Astrocyte (in vitro differentiated cells and primary cell): Measurements from ENCODE around the gene NSMCE3. TPM values are rescaled to one million over a fixed set of nuclear protein-coding genes. Genes with fewer than 3 reads are reported as not detected.

Source experiments
- DNase-seq: peaks from one replicate; pipeline ENCODE4 v3.0.0-alpha.2; 2010; ENCODE audit warnings: low read depth
- FAIRE-seq: peaks from 2 replicates; lab custom pipeline; 2011; peaks lifted over from hg19 to GRCh38; lab: Jason Lieb, UNC
- H2AFZ ChIP-seq: 2 replicates; pipeline ENCODE4 v1.6.0; 2012; ENCODE audit warnings: low read depth, low read length, inconsistent platforms
- H3K27ac ChIP-seq: 2 replicates; pipeline ENCODE4 v1.5.1; 2011; ENCODE audit warnings: low read depth, low read length, inconsistent platforms
- H3K27me3 ChIP-seq: 2 replicates; pipeline ENCODE4 v1.6.0; 2011; ENCODE audit warnings: low read length, inconsistent platforms; ENCODE audit not compliant: insufficient read depth
- H3K36me3 ChIP-seq: 2 replicates; pipeline ENCODE4 v1.5.1; 2011; ENCODE audit warnings: low read length, inconsistent platforms; ENCODE audit not compliant: insufficient read depth
- H3K4me1 ChIP-seq: 2 replicates; pipeline ENCODE4 v1.5.1; 2011; ENCODE audit warnings: low read length, inconsistent platforms; ENCODE audit not compliant: insufficient read depth
- H3K4me2 ChIP-seq: 2 replicates; pipeline ENCODE4 v1.6.0; 2012; ENCODE audit warnings: low read length, inconsistent platforms
- H3K4me3 ChIP-seq: 2 replicates; pipeline ENCODE4 v1.5.1; 2011; ENCODE audit warnings: low read depth, mild to moderate bottlenecking, low read length, inconsistent platforms; ENCODE audit not compliant: insufficient read depth
- H3K79me2 ChIP-seq: 2 replicates; pipeline ENCODE4 v1.6.0; 2012; ENCODE audit warnings: mild to moderate bottlenecking, low read length, inconsistent platforms; ENCODE audit not compliant: insufficient read depth
- H3K9ac ChIP-seq: 2 replicates; pipeline ENCODE4 v1.6.0; 2012; ENCODE audit warnings: mild to moderate bottlenecking, low read length, inconsistent platforms
- H3K9me3 ChIP-seq: 2 replicates; pipeline ENCODE4 v1.5.1; 2012; ENCODE audit warnings: low read depth, mild to moderate bottlenecking, low read length, inconsistent platforms; ENCODE audit not compliant: insufficient read depth
- H4K20me1 ChIP-seq: 2 replicates; pipeline ENCODE4 v1.6.0; 2012; ENCODE audit warnings: low read length, inconsistent platforms; ENCODE audit not compliant: insufficient read depth
- H3K27ac Mint-ChIP-seq: one replicate; pipeline ENCODE4 v1.8.0; 2021; ENCODE audit warnings: mild to moderate bottlenecking, mixed read lengths; ENCODE audit not compliant: unreplicated experiment
- H3K27me3 Mint-ChIP-seq: one replicate; pipeline ENCODE4 v1.8.0; 2021; ENCODE audit warnings: low read depth, mixed read lengths; ENCODE audit not compliant: unreplicated experiment
- H3K36me3 Mint-ChIP-seq: one replicate; pipeline ENCODE4 v1.8.0; 2021; ENCODE audit warnings: low read depth, mixed read lengths; ENCODE audit not compliant: unreplicated experiment
- H3K4me1 Mint-ChIP-seq: one replicate; pipeline ENCODE4 v1.8.0; 2021; ENCODE audit warnings: low read depth, mixed read lengths; ENCODE audit not compliant: unreplicated experiment
- H3K4me3 Mint-ChIP-seq: one replicate; pipeline ENCODE4 v1.8.0; 2021; ENCODE audit warnings: mild to moderate bottlenecking, moderate library complexity, mixed read lengths; ENCODE audit not compliant: unreplicated experiment
- H3K9me3 Mint-ChIP-seq: one replicate; pipeline ENCODE4 v1.8.0; 2021; ENCODE audit warnings: mild to moderate bottlenecking, mixed read lengths; ENCODE audit not compliant: unreplicated experiment
- CTCF ChIP-seq: IDR thresholded peaks from 2 replicates; pipeline ENCODE4 v1.5.1; 2011; ENCODE audit warnings: low read depth, mild to moderate bottlenecking, inconsistent platforms, low read length, moderate library complexity; ENCODE audit not compliant: insufficient read depth
- EZH2 ChIP-seq: IDR thresholded peaks from 2 replicates; pipeline ENCODE4 v1.6.1; 2012; ENCODE audit warnings: mild to moderate bottlenecking, low read length, inconsistent platforms; ENCODE audit not compliant: insufficient read depth
- total RNA-seq: library from RNA; stranded (reverse); gene quantifications from 2 replicates; pipeline ENCODE4 v1.2.1, GENCODE V29; 2021

NSMCE3 gene
- total RNA-seq, 1 donor from 2014 or later: 8.3 TPM

DNA sequence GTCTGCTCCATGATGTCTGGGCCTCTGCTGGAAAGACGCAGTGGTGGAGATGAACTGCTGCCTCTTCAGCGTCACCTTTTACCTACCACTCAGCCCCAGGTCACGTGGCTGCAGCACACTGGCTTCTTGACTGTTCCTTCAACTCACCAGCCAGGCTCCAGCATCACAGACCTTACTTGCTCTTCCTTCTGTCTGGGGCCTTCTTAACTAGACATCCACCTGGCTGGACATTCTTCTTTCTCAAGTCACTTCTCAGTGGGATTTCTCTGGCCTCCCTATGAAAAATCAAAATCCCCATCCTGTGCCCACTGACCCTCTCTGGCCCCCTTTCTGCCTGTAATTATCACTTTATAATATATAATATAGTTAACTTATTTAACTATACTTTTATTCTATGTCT is 29.7 kb upstream of the NSMCE3 start:
- no peak overlapping the region for H3K27ac ChIP-seq
- H3K4me3 ChIP-seq: no peak overlapping the region
- H3K36me3 ChIP-seq: no peaks in the 10 kb centered on the region
- Mint-ChIP-seq H3K9me3 (no peaks in the 10 kb centered on the region), H3K36me3 (no peaks in the 10 kb centered on the region), H3K4me1 (peaks cover 5% of the 10 kb centered on the region), H3K4me3 (no peak overlapping the region), H3K27ac (no peak overlapping the region), H3K27me3 (peaks cover 2% of the 10 kb centered on the region)
- no peak for DNase-seq
- H3K4me1 ChIP-seq: no peaks in the 10 kb centered on the region
- no peaks in the 10 kb centered on the region for H3K9me3 ChIP-seq
- FAIRE-seq: no peak
- no peak overlapping the region for H2AFZ ChIP-seq
- no peaks in the 10 kb centered on the region for H4K20me1 ChIP-seq
- no peaks in the 10 kb centered on the region for H3K79me2 ChIP-seq
- H3K4me2 ChIP-seq: no peak overlapping the region
- H3K27me3 ChIP-seq: no peaks in the 10 kb centered on the region
- no peak overlapping the region for H3K9ac ChIP-seq
- TF ChIP-seq CTCF (no peak), EZH2 (no peak)

- H3K27ac Mint-ChIP-seq: peak overlapping the region; percentile 27
- TF ChIP-seq EZH2 (no peak), CTCF (no peak)
- Histone ChIP-seq H3K36me3 (no peaks in the 10 kb centered on the region), H2AFZ (no peak overlapping the region), H3K9me3 (no peaks in the 10 kb centered on the region), H3K9ac (no peak overlapping the region), H3K4me1 (no peaks in the 10 kb centered on the region), H3K4me2 (no peak overlapping the region), H3K27ac (no peak overlapping the region), H4K20me1 (no peaks in the 10 kb centered on the region), H3K27me3 (no peaks in the 10 kb centered on the region), H3K79me2 (no peaks in the 10 kb centered on the region), H3K4me3 (no peak overlapping the region)
- FAIRE-seq: no peak
- H3K4me1 Mint-ChIP-seq: peaks cover 5% of the 10 kb centered on the region
- H3K9me3 Mint-ChIP-seq: peaks cover 3% of the 10 kb centered on the region
- DNase-seq: no peak
- H3K4me3 Mint-ChIP-seq: no peak overlapping the region
- H3K27me3 Mint-ChIP-seq: no peaks in the 10 kb centered on the region
- H3K36me3 Mint-ChIP-seq: no peaks in the 10 kb centered on the region
Observed at GRCh38 chr15:29294732-29295325, 25.2 kb upstream of the NSMCE3 start.

DNA sequence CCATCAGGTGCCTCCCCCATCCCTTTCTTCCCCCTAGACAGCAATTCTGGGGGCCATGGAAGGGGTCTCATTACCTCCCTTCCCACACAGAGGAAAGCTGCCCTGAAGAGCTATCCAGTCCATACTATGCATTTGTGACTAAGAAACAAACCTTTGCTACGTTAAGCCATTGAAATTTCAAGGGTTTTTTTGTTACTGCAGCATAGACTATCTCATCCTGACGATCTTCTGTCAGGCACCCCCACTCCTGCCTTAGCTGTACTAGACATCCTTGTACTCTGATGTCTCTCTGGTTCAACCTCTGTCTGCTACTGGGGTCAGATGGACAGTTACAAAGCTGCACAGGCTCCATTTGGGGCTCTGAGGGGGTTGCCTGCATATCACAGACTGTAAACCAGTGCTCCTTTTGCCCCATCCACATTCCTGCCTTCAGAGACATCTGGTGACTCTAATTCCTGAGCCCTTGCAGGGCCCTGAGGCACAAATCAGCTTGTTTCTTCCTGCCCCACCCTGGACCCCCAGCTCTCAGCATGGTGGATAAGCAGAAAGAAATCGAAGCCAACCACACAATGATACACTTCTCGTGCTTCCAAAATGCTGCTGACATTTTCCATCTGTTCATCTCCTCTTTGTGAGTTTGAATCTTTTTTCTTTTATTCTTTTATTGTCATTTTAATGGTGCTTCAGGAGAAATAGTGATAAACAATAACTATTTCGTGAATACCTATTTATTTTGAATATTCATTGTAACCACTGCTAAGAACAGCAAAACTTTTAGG is 21.6 kb upstream of the NSMCE3 start:
- H3K36me3 Mint-ChIP-seq: no peaks in the 10 kb centered on the region
- no peaks in the 10 kb centered on the region for H3K36me3 ChIP-seq
- H3K4me1 ChIP-seq: no peaks in the 10 kb centered on the region
- H3K9me3 Mint-ChIP-seq: peaks cover 3% of the 10 kb centered on the region
- no peaks in the 10 kb centered on the region for H3K27me3 Mint-ChIP-seq
- peaks cover 8% of the 10 kb centered on the region for H3K4me1 Mint-ChIP-seq
- no peak overlapping the region for H3K4me2 ChIP-seq
- no peaks in the 10 kb centered on the region for H3K27me3 ChIP-seq
- H3K9ac ChIP-seq: no peak overlapping the region
- no peaks in the 10 kb centered on the region for H3K79me2 ChIP-seq
- no peaks in the 10 kb centered on the region for H4K20me1 ChIP-seq
- no peak for FAIRE-seq
- H3K27ac ChIP-seq: no peak overlapping the region
- H3K27ac Mint-ChIP-seq: no peak overlapping the region
- no peak overlapping the region for H2AFZ ChIP-seq
- TF ChIP-seq EZH2 (no peak), CTCF (no peak)
- DNase-seq: no peak
- H3K4me3 ChIP-seq: no peak overlapping the region
- H3K4me3 Mint-ChIP-seq: no peak overlapping the region
- no peaks in the 10 kb centered on the region for H3K9me3 ChIP-seq
